Measurements from ENCODE around the gene ACACB.
A peak's percentile ranks its signal among the peaks of the same experiment; 100 is the strongest.

Gene ACACB

GRCh38 chr12:109150124-109150640 is 33.8 kb downstream of the ACACB start:
- no peaks in the 10 kb centered on the region for H3K27me3 ChIP-seq (ENCODE audit: control insufficient read depth in 1 of 2, insufficient read depth in 2 of 2, low read length in 2 of 2)
- peaks cover 38% of the 10 kb centered on the region for H3K4me1 ChIP-seq (ENCODE audit: insufficient read depth, low read length)
- no peaks in the 10 kb centered on the region for H3K36me3 ChIP-seq (ENCODE audit: insufficient read depth, low read length)
- H3K27ac ChIP-seq (ENCODE audit: low read depth, low read length), result no peak overlapping the region
- H3K9me3 ChIP-seq (ENCODE audit: low read length), result no peaks in the 10 kb centered on the region
- no peak overlapping the region for H3K4me3 ChIP-seq (ENCODE audit: low read depth in 1 of 2, low read length in 2 of 2)
- H3K9ac ChIP-seq (ENCODE audit: low read length), result no peak overlapping the region

- Histone ChIP-seq H3K4me1 (ENCODE audit: insufficient read depth, low read length) (peaks cover 41% of the 10 kb centered on the region), H3K27ac (ENCODE audit: low read depth, low read length) (no peak overlapping the region), H3K4me3 (ENCODE audit: low read depth in 1 of 2, low read length in 2 of 2) (no peak overlapping the region), H3K9me3 (ENCODE audit: low read length) (no peaks in the 10 kb centered on the region), H3K27me3 (ENCODE audit: control insufficient read depth in 1 of 2, insufficient read depth in 2 of 2, low read length in 2 of 2) (no peaks in the 10 kb centered on the region), H3K36me3 (ENCODE audit: insufficient read depth, low read length) (no peaks in the 10 kb centered on the region), H3K9ac (ENCODE audit: low read length) (no peak overlapping the region)
Measured at GRCh38 chr12:109151457-109151856, 35.1 kb downstream of the ACACB start.

DNA sequence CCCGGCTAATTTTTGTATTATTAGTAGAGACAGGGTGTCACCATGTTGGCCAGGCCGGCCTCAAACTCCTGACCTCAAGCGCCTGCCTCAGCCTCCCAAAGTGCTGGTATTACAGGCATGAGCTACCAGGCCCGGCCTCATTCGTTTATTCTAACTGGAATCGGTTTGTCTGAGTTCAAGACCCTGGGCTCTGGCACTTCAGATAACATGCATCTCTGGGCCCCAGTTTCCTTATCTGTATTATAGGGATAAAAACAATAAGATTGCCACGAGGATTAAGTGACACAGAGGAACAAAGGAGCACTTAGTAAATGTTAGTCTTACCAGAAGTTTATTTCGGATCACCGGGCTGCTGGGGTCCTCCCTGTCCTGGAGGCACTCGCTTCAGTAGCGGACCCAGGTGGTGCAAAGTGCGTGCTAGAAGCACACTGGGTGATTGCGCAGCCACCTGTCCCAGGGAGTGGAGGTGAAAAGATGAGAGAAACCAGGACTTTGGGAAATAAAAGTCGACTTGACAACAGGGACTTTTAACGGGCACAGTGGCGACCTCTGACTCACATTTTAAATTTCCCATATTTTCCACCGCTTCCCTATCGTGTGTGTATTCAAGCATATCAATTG is 37.5 kb downstream of the ACACB start:
- H3K27me3 ChIP-seq (ENCODE audit: control insufficient read depth in 1 of 2, insufficient read depth in 2 of 2, low read length in 2 of 2), result no peaks in the 10 kb centered on the region
- no peaks in the 10 kb centered on the region for H3K9me3 ChIP-seq (ENCODE audit: low read length)
- H3K27ac ChIP-seq (ENCODE audit: low read depth, low read length), result peak overlapping the region; percentile 93
- peak overlapping the region; percentile 89 for H3K9ac ChIP-seq (ENCODE audit: low read length)
- no peaks in the 10 kb centered on the region for H3K36me3 ChIP-seq (ENCODE audit: insufficient read depth, low read length)
- peaks cover 47% of the 10 kb centered on the region for H3K4me1 ChIP-seq (ENCODE audit: insufficient read depth, low read length)
- H3K4me3 ChIP-seq (ENCODE audit: low read depth in 1 of 2, low read length in 2 of 2), result peak overlapping the region; percentile 2 to 61

DNA sequence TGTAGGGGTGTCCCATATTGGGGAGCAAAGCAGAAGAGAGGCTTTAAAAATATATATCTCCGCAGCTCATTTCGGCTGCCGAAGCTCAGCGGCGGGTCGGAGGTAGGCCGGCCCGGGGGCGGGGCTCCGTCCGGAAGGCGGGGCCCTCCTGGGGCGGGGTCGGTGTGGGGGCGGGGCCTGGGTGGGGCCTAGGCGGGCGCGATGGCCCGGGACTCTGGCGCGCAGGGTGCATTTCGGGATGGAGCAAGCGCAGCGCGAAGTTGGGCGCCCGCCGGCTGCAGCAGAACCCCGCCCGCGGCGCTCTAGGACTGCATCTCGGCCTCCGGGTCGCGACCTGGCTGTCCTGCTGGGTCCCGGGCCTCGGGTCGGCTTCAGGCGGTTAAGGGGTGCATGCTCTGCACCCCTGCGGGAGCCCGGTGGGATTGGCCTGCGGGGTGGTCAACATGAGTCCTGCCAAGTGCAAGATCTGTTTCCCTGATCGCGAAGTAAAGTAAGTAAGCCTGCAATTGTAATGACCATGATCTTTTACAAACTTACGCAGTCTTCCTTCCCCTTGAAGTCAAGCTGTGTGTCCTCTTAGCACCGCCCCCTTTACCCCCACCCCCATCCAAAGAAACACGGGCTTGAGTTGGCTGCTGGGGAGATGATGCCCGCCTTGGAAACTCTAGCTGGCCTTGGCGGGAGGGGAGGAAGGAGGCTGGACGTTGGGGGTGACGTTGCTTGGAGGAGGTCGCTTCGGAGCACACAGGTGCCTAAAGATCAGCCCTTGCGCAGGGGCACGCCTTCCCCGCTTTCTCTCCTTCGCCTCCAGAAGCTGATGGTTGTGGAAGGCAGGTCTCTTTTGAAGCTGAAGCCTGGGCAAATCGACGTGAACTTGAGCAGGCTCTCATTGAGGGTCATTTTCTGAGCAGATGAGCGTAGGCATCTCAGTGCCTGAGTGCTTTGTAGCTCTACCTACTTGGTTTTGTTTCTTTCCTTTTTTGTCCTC is 38.4 kb downstream of the ACACB start:
- peaks cover 55% of the 10 kb centered on the region for H3K4me1 ChIP-seq (ENCODE audit: insufficient read depth, low read length)
- peak overlapping the region; percentile 93 for H3K27ac ChIP-seq (ENCODE audit: low read depth, low read length)
- H3K9me3 ChIP-seq (ENCODE audit: low read length), result no peaks in the 10 kb centered on the region
- no peaks in the 10 kb centered on the region for H3K36me3 ChIP-seq (ENCODE audit: insufficient read depth, low read length)
- peak overlapping the region; percentile 68 to 84 for H3K4me3 ChIP-seq (ENCODE audit: low read depth in 1 of 2, low read length in 2 of 2)
- H3K9ac ChIP-seq (ENCODE audit: low read length), result peak overlapping the region; percentile 89
- H3K27me3 ChIP-seq (ENCODE audit: control insufficient read depth in 1 of 2, insufficient read depth in 2 of 2, low read length in 2 of 2), result no peaks in the 10 kb centered on the region

GRCh38 chr12:109156036-109156435 is 39.6 kb downstream of the ACACB start:
- H3K4me1 ChIP-seq (ENCODE audit: insufficient read depth, low read length), result peaks cover 68% of the 10 kb centered on the region
- no peaks in the 10 kb centered on the region for H3K9me3 ChIP-seq (ENCODE audit: low read length)
- H3K9ac ChIP-seq (ENCODE audit: low read length), result no peak overlapping the region
- H3K27ac ChIP-seq (ENCODE audit: low read depth, low read length), result peak overlapping the region; percentile 93
- peak overlapping the region; percentile 68 to 84 for H3K4me3 ChIP-seq (ENCODE audit: low read depth in 1 of 2, low read length in 2 of 2)
- H3K36me3 ChIP-seq (ENCODE audit: insufficient read depth, low read length), result no peaks in the 10 kb centered on the region
- H3K27me3 ChIP-seq (ENCODE audit: control insufficient read depth in 1 of 2, insufficient read depth in 2 of 2, low read length in 2 of 2), result no peaks in the 10 kb centered on the region

DNA sequence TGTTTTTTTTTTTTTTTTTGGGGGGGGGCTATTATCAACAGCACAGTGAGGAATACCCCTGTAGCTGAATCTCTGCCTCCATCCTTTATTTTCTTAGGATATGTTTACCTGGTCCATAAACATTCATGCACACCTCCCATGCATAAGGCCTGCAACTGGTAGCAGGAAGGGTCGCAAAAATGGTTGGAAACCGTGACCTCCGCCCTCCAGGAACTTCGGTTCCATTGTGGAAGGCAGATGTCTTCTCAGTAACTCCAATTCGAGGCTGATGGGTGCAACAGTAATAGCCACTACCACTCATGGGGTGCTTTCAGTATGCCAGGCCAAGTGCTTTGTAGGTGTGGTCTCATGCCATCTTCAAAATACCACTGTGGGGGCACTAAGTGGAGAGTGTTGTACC is 40.2 kb downstream of the ACACB start:
- no peaks in the 10 kb centered on the region for H3K27me3 ChIP-seq (ENCODE audit: control insufficient read depth in 1 of 2, insufficient read depth in 2 of 2, low read length in 2 of 2)
- no peak overlapping the region for H3K9ac ChIP-seq (ENCODE audit: low read length)
- no peaks in the 10 kb centered on the region for H3K36me3 ChIP-seq (ENCODE audit: insufficient read depth, low read length)
- peak overlapping the region in 1 of 2 donors; percentile 68 for H3K4me3 ChIP-seq (ENCODE audit: low read depth in 1 of 2, low read length in 2 of 2)
- no peaks in the 10 kb centered on the region for H3K9me3 ChIP-seq (ENCODE audit: low read length)
- peak overlapping the region; percentile 93 for H3K27ac ChIP-seq (ENCODE audit: low read depth, low read length)
- peaks cover 69% of the 10 kb centered on the region for H3K4me1 ChIP-seq (ENCODE audit: insufficient read depth, low read length)

- Histone ChIP-seq H3K27me3 (ENCODE audit: control insufficient read depth in 1 of 2, insufficient read depth in 2 of 2, low read length in 2 of 2) (no peaks in the 10 kb centered on the region), H3K9me3 (ENCODE audit: low read length) (no peaks in the 10 kb centered on the region), H3K9ac (ENCODE audit: low read length) (no peak overlapping the region), H3K27ac (ENCODE audit: low read depth, low read length) (peak overlapping the region; percentile 67), H3K4me3 (ENCODE audit: low read depth in 1 of 2, low read length in 2 of 2) (peak overlapping the region in 1 of 2 donors; percentile 4), H3K4me1 (ENCODE audit: insufficient read depth, low read length) (peaks cover 79% of the 10 kb centered on the region), H3K36me3 (ENCODE audit: insufficient read depth, low read length) (no peaks in the 10 kb centered on the region)
Measured at GRCh38 chr12:109157986-109158385, 41.6 kb downstream of the ACACB start.

GRCh38 chr12:109160433-109160832 is 44.0 kb downstream of the ACACB start:
- Histone ChIP-seq H3K27me3 (ENCODE audit: control insufficient read depth in 1 of 2, insufficient read depth in 2 of 2, low read length in 2 of 2) (no peaks in the 10 kb centered on the region), H3K36me3 (ENCODE audit: insufficient read depth, low read length) (peaks cover 5% of the 10 kb centered on the region), H3K9me3 (ENCODE audit: low read length) (no peaks in the 10 kb centered on the region), H3K9ac (ENCODE audit: low read length) (no peak overlapping the region), H3K27ac (ENCODE audit: low read depth, low read length) (peak overlapping the region; percentile 53), H3K4me3 (ENCODE audit: low read depth in 1 of 2, low read length in 2 of 2) (no peak overlapping the region), H3K4me1 (ENCODE audit: insufficient read depth, low read length) (peaks cover 71% of the 10 kb centered on the region)

- peaks cover 66% of the 10 kb centered on the region for H3K4me1 ChIP-seq (ENCODE audit: insufficient read depth, low read length)
- peaks cover 5% of the 10 kb centered on the region for H3K36me3 ChIP-seq (ENCODE audit: insufficient read depth, low read length)
- H3K9ac ChIP-seq (ENCODE audit: low read length), result no peak overlapping the region
- H3K9me3 ChIP-seq (ENCODE audit: low read length), result no peaks in the 10 kb centered on the region
- H3K27ac ChIP-seq (ENCODE audit: low read depth, low read length), result peak overlapping the region; percentile 53
- no peak overlapping the region for H3K4me3 ChIP-seq (ENCODE audit: low read depth in 1 of 2, low read length in 2 of 2)
- no peaks in the 10 kb centered on the region for H3K27me3 ChIP-seq (ENCODE audit: control insufficient read depth in 1 of 2, insufficient read depth in 2 of 2, low read length in 2 of 2)
Measured at GRCh38 chr12:109160873-109161272, 44.5 kb downstream of the ACACB start.

GRCh38 chr12:109162551-109162950 is 46.2 kb downstream of the ACACB start:
- Histone ChIP-seq H3K36me3 (ENCODE audit: insufficient read depth, low read length) (peaks cover 5% of the 10 kb centered on the region), H3K4me3 (ENCODE audit: low read depth in 1 of 2, low read length in 2 of 2) (no peak overlapping the region), H3K27me3 (ENCODE audit: control insufficient read depth in 1 of 2, insufficient read depth in 2 of 2, low read length in 2 of 2) (no peaks in the 10 kb centered on the region), H3K4me1 (ENCODE audit: insufficient read depth, low read length) (peaks cover 53% of the 10 kb centered on the region), H3K9ac (ENCODE audit: low read length) (no peak overlapping the region), H3K9me3 (ENCODE audit: low read length) (no peaks in the 10 kb centered on the region), H3K27ac (ENCODE audit: low read depth, low read length) (no peak overlapping the region)

DNA sequence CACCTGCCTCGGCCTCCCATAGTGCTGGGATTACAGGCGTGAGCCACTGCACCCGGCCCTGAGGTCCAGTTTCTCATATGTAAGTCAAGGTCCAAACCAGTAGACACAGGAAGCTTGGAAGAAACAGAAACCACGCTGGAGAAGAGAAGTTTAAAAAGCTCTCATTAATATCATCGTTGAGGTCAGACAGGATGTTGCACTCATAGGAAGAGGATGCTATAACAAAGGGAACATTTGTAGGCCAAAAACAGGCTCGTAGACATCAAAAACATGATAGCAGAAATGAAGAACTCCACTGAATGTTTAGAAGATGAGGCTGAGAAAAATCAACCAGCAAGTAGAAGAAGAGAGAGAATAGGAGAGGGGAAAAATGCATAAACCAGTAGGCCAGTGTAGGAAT is 46.8 kb downstream of the ACACB start:
- peaks cover 52% of the 10 kb centered on the region for H3K4me1 ChIP-seq (ENCODE audit: insufficient read depth, low read length)
- H3K9ac ChIP-seq (ENCODE audit: low read length), result no peak overlapping the region
- H3K27ac ChIP-seq (ENCODE audit: low read depth, low read length), result no peak overlapping the region

More for the DNA sequence above, 46.8 kb downstream of the ACACB start:
- Histone ChIP-seq H3K27me3 (ENCODE audit: control insufficient read depth in 1 of 2, insufficient read depth in 2 of 2, low read length in 2 of 2) (no peaks in the 10 kb centered on the region), H3K9me3 (ENCODE audit: low read length) (no peaks in the 10 kb centered on the region), H3K36me3 (ENCODE audit: insufficient read depth, low read length) (peaks cover 11% of the 10 kb centered on the region), H3K4me3 (ENCODE audit: low read depth in 1 of 2, low read length in 2 of 2) (no peak overlapping the region)
